Stomach (tissue), 4 donors: ENCODE results near the gene ETFDH.

Source experiments
- CTCF ChIP-seq, 7 experiments: fragments of 450-650 bp in 4 of 7; fragments of 200-600 bp in 3 of 7; sonication (generic) in 3 of 7; IDR thresholded peaks; one replicate each; pipeline ENCODE4 v1.5.1; 2016 to 2019; ENCODE audit warnings: antibody characterized with exemption in 7 of 7, control low read depth in 2 of 7, mild to moderate bottlenecking in 1 of 7
- EP300 ChIP-seq: sonication (generic); formaldehyde crosslinking; IDR thresholded peaks from one replicate; pipeline ENCODE4 v1.6.1; 2017; ENCODE audit warnings: antibody characterized with exemption
- POLR2A ChIP-seq, 4 donors: fragments of 450-650 bp; IDR thresholded peaks; one replicate each; pipeline ENCODE4 v1.6.1; 2016; ENCODE audit warnings: antibody characterized with exemption in 4 of 4, control low read depth in 2 of 4, mild to moderate bottlenecking in 1 of 4, moderate library complexity in 1 of 4

GRCh38 chr4:158670975-158671664 lies 976 bp upstream of the ETFDH start:
- TF ChIP-seq EP300 (no peak), POLR2A (IDR thresholded peaks at IDR 0.05) (no peak), CTCF (IDR thresholded peaks at IDR 0.05) (no peak)
